DOHH2 (cell line): Measurements from ENCODE around the gene TM4SF5.

Experiments used
- CTCF ChIP-seq: fragments of 200-600 bp; sonication (generic); IDR thresholded peaks from one replicate; pipeline ENCODE4 v1.5.1; 2014; ENCODE audit warnings: antibody characterized with exemption, mild to moderate bottlenecking, low read depth, low read length; ENCODE audit not compliant: poor library complexity, severe bottlenecking
- EZH2phosphoT487 ChIP-seq: fragments of 200-600 bp; sonication (generic); IDR thresholded peaks from 2 replicates; pipeline ENCODE4 v1.6.1; 2017; ENCODE audit warnings: borderline replicate concordance, mild to moderate bottlenecking, antibody characterized with exemption, low read length, moderate library complexity, mixed read lengths

- no peak for TF ChIP-seq CTCF
- TF ChIP-seq EZH2phosphoT487, result no peak
These were observed 36.7 kb upstream of the TM4SF5 start for GRCh38 chr17:4734857-4735475.
